C4-2B (cell line): ENCODE measurements around the gene CCR5AS.

ENCODE experiments used
- CTCF ChIP-seq: fragments of 450-650 bp; conservative IDR thresholded peaks from 2 replicates; pipeline ENCODE4 v1.5.1; 2017; ENCODE audit warnings: mild to moderate bottlenecking
- ZFX ChIP-seq: fragments of 450-650 bp; IDR thresholded peaks from 2 replicates; pipeline ENCODE4 v1.6.1; 2017

- TF ChIP-seq CTCF: no peak
- TF ChIP-seq ZFX: no peak
These were observed 85.3 kb downstream of the CCR5AS start for GRCh38 chr3:46321461-46322104.
